NCI-H1417 (cell line): ENCODE data around the gene SIT1.
"Not testable (repeated sequence)": the region's sequence is repeated elsewhere in the genome, so short reads cannot be mapped to it uniquely, and the experiment has no call there.

Experiments
- DNase-seq, 3 experiments: peaks; one replicate each; lab custom pipeline; 2025; lab: John Stamatoyannopoulos, UW

SIT1 gene

DNA sequence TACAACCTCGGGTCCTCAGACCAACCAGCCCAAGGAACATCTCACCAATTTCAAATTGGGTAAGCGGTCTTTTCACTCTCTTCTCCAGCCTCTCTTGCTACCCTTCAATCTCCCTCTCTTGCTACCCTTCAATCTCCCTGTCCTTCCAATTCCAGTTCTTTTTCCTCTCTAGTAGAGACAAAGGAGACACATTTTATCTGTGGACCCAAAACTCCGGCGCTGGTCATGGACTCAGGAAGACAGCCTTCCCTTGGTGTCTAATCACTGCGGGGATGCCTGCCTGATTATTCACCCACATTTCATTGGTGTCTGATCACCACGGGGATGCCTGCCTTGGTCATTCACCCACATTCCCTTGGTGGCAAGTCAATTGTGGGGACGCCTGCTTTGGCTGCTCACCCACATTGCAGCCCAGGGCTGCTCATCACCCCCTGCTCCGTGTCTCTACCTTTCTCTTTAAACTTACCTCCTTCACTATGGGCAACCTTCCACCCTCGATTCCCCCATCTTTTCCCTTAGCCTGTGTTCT is 13.2 kb downstream of the SIT1 start:
- DNase-seq, result not testable (repeated sequence)

DNA sequence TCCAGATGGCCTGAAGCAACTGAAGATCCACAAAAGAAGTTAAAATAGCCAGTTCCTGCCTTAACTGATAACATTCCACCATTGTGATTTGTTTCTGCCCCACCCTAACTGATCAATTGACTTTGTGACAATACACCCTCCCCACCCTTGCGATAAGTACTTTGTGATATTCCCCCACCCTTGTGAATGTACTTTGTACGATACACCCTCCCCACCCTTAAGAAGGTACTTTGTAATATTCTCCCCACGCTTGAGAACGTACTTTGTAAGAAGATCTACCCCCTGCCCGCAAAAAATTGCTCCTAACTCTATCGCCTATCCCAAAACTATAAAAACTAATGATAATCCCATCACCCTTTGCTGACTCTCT is 13.9 kb downstream of the SIT1 start:
- not testable (repeated sequence) for DNase-seq

GRCh38 chr9:35636135-35636876 is 14.4 kb downstream of the SIT1 start:
- DNase-seq, result no peak

GRCh38 chr9:35635730-35636129 is 15.0 kb downstream of the SIT1 start:
- DNase-seq, result no peak

DNA sequence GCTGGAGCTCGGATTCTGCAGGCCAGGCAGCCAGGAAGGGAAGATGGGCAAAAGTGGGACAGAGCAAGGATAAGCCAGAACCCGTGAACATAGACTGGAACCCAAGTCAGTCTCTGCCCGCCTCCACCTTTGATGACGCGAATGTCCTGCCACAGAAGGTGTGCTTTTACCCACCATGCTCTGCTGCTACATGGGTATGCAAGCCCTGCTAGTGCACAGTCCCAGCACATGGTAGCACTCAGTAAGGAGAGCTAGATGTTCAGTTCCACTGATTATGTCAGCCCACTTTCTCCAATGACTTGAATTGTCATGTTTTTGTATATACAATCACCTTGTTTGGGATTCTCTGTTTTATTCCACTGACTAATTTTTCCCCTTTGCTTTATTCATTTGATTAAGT is 21.1 kb downstream of the SIT1 start:
- DNase-seq, result no peak

GRCh38 chr9:35628389-35628991 is 22.2 kb downstream of the SIT1 start:
- DNase-seq, result no peak

DNA sequence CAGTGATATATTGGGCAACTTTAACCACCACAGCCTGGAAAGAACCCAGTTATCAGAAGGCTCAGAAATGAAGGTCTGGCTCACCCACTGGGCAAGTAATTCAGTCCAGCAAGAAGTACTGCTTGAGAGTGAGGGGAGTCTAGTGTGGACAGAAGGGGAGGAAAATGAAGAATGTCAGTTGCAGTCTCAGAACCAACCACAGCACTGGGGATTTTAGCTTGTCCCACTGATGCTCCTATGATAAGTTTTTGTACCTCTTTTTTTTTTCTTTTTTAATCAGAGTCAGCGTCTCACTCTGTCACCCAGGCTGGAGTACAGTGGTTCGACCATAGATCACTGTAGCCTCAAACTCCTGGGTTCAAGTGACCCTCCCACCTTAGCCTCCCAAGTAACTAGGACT is 23.2 kb downstream of the SIT1 start:
- DNase-seq, result no peak

DNA sequence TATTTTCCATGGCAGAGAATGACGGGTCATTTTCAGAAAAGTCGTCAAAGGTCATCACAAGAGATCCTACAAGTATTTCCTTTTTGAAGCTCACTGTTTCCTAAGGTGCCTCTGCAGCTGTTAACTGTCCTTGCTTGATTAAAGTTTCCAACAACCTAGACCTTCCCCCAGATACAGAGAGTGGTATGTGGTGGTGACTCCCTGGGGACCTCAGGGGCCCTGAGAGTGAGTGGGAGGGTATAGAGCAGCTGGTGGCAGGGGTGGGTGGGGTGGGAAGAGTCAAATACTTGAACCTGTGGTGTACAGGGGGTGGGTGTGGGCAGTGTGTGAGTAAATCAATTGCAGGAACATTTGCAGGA is 31.0 kb downstream of the SIT1 start:
- no peak for DNase-seq

DNA sequence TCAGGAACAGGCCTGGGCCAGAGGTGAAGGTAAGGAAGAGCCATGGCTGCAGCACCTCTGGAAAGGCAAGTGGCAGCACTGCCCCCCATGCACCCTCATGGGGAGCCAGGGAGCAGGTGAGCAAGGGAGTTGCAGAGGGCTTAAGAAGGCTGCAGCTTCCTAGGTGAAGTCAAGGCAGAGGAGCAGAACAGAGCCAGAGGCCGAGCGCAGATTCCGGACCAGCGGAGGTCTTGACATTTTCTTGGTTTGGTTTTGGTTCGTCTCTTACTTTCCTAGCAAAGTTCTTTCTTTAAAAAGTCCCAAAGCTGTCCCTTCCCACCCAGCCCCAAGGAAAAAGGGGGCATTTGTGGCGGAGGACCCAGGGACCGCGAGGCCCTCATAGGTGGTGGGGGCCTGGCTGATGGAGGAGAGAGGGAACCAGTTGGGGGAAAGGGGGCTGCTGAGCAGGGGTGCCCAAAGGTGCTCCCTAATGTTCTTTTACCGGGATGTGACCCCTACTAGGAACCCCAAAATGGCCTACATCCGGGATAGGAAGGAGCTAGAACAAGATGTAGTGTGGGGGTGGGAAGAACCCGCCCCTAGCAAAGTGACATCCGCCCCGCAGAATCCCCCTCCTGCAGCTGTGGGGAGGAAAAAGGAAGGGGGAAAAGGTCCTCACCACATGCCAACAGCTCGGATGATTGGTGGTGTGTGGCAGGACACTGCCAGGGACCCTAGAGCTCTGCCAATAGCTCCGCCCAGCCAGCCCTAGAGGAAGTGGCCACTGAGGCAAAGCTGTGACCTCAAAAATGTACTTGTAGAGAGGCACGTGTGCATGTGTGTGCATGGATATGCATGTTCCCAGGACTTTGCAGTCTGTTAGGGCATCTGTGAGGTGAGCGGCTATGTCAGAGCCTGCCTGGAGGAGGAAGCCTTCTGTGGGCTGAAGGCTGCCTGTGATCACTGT is 31.6 kb downstream of the SIT1 start:
- no peak for DNase-seq

- no peak for DNase-seq
Measured at GRCh38 chr9:35618325-35618727, 32.4 kb downstream of the SIT1 start, which contains the start of gene CD72. Gene CD72 (minus strand): TSS chr9:35618413. CDS start chr9:35618303, 110 bp downstream.

DNA sequence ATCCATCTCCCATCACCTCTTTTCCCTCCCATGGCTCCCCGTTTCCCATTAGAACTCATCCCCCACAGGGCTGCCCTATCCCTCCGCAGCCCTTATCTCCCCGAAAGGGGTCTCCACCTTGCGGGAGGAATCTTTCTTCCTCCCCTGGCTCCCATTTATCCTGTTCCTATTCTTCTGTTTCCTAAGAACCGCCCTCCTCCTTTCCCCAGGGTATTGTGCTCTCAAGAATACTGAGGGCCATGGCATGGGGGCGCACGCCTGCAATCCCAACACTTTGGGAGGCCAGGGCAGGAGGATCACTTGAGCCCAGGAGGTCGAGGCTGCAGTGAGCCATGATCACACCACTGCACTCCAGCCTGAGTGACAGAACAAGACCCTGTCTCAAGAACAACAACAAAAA is 33.2 kb downstream of the SIT1 start:
- no peak for DNase-seq

- DNase-seq, result peak in 1 of 3 experiments; percentile 4
Measured at GRCh38 chr9:35616681-35617459, 33.9 kb downstream of the SIT1 start.

- peak in 1 of 3 experiments; percentile 28 for DNase-seq
Measured at GRCh38 chr9:35615981-35616680, 34.6 kb downstream of the SIT1 start.

DNA sequence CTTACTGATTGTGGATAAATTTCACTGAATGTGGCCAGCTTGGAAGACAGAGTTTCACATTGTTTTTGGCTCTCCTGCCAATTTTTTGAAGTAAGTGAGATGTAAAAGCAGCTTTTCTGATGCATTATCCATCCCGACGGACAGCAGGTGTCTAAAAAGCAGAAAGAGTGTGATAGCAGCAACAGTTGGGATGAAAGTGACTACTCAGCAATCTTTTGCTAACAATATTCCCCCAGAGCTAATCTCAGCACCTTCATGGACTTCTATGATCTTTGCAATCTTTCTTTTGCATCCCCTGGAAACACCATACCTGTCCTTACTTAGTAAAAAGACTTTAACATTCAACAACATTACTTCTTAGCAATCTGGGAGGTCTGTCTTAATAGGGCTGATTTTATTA is 37.9 kb downstream of the SIT1 start:
- no peak for DNase-seq

DNA sequence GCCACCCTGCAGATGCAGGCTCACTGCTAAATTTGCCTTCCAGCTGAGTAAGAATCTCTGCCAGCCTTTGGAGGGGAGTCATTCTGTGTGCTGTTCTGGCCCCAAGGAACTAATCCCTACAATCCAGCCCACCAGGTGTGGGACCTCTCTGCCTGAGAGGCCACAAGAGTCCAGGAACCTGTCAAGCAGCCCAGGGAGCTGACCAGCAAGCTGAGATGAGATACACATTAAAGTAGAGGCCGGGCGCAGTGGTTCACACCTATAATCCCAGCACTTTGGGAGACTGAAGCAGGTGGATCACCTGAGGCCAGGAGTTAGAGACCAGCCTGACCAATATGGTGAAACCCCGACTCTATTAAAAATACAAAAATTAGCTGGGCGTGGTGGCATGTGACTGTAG is 38.7 kb downstream of the SIT1 start:
- DNase-seq, result not testable (repeated sequence)

- peak in 2 of 3 experiments; percentile 7 to 21 for DNase-seq
Measured at GRCh38 chr9:35611230-35611797, 39.4 kb downstream of the SIT1 start.

GRCh38 chr9:35609820-35610163 is 40.9 kb downstream of the SIT1 start:
- no peak for DNase-seq

DNA sequence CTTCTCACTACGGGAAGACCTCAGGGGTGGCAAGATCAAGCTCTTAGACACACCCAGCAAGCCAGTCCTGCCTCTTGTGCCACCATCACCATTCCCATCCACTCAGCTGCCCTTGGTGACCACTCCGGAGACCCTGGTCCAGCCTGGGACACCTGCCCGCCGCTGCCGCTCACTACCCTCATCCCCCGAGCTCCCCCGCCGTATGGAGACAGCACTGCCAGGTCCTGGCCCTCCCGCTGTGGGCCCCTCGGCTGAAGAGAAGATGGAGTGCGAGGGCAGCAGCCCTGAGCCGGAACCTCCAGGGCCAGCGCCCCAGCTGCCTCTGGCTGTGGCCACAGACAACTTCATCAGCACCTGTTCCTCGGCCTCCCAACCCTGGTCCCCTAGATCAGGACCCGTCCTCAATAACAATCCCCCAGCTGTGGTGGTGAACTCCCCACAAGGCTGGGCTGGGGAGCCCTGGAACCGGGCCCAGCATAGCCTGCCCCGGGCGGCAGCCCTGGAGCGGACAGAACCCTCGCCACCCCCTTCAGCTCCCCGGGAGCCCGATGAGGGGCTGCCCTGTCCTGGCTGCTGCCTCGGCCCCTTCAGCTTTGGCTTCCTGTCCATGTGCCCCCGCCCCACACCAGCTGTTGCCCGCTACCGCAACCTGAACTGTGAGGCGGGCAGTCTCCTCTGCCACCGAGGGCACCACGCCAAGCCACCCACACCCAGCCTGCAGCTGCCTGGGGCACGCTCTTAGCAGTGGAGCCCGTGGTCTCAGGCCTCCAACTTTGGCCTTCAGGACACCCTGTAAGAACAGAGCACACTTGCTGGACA is 41.5 kb downstream of the SIT1 start:
- DNase-seq, result no peak

DNA sequence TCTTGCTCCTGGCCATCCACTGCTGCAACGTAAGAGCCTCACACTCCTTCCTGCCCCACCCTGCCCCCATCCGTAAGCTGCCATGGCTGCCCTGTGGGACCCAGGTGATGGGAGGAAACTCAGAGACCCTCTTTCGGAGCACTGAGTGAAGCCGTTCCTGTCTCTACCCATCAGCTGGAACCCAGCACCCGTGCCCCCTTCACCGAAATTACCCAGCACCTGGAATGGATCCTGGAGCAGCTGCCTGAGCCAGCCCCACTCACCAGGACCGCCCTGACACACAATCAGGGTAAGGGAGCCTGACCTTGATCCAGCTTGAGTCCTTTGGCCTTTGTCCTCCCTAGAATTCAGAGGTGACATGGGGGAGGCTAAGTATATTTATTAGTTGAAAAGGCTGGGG is 42.5 kb downstream of the SIT1 start:
- no peak for DNase-seq

- no peak for DNase-seq
Measured at GRCh38 chr9:35606726-35607125, 44.0 kb downstream of the SIT1 start.
